ENCODE results near the gene SHROOM3.

Gene SHROOM3

DNA sequence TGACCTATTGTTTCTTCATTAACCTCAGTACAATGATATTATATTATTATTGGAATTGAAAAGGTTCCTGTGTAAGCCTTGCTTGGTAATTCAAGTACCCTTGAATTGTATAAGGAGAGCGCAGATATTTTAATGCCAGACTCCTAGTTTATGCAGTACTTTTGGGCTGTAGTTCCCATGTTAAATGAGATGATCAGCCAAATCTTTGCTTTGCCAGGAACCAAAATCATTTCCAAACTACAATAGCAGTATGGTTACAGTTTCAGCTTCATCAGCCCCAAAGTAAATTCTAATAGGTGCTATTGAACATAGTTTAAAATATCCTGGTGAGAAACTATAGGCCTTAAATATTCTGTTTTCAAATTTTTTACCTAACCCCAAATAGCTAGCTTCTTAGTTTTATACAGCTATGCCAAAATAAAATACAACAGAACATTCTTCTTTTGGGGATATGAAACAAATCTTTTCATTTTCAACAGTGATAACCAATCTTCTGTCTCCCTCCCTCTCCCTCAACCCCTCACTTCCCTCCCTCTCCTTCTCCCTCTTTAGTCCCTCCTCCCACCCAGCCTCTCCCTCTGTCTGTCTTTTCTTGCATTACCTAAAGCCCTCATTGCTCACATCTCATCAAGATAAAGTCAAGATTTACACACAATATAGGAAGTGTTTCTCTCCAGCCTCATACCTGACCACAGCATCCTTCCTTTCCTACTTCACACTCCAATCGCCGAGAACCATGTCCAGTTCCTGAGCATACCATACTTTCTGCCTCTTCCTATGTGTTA, 190.1 kb downstream of the SHROOM3 start:
- no peak for DNase-seq (ENCODE audit: low read depth)

DNA sequence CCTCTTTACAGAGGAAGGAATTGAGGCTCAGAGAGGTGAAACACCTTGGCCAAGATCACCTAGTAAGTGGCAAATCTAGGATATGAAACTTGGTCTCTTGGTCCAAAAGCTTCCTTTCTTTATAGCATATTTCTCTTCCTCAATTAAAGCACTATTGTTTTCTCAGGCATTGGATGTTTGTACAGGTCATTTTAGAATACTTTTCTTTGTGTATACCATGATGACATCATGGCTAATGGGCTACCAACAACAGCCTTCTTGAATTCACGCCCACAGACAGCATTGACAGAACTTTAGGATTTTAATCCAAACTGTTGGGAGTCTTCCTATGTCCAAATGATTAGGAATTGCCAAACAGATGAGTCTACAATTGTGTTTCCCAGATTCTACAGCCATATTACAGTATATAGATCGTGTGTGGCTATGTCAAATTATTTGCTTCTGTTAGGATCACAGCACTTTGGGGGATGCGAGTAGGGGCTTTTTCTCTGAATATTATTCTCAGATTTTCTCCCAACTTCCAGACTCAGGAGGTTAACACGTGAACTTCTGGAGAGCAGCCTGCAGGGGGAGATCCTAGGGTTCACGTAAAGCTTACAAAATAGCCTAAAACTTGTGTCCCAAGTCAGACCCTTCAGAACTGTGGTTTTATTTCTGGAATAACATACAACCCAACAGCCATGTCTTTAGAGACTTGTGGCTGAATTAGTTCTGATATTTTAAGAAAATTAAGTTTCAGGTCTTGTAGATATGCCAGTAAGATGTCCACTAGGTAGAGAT, 191.8 kb downstream of the SHROOM3 start:
- DNase-seq (ENCODE audit: low read depth) = no peak

DNA sequence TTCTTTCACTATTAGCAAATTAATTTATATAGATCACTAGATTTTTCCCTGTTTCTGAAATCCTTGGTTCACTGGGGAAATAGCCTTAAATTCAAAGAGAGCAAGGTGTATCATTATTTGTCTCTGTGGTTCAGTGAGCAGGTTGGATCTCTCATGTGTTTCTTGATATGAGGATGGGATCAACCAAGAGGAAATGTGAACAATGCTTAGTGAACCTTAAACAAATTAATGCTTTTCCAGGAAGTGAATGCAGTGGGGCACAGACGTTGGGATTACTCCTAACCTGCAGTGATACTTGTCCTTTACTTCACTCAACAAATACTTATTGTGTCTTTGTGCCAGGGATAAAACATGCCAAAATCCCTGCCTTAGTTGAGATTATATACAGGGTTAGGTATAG, 193.2 kb downstream of the SHROOM3 start:
- no peak for DNase-seq (ENCODE audit: low read depth)

DNA sequence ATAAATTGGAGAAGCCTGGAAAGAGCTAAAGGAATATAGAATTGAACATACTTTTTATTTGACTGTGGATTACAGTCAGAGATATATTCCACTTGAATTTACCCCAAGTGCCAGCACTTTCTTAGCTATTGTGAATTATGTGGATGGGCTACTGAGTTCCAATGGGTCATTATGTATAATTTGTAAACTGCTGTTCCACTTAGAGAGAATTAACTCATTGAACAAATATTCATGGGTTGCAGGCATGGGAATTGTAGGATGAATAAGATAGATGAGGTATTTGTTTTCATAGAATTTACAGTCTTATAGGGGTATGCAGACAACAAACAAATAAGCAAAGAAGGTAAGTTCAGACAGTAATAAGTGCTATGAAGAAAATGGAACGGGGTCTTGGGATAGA, 195.7 kb downstream of the SHROOM3 start:
- no peak for DNase-seq (ENCODE audit: low read depth)

DNA sequence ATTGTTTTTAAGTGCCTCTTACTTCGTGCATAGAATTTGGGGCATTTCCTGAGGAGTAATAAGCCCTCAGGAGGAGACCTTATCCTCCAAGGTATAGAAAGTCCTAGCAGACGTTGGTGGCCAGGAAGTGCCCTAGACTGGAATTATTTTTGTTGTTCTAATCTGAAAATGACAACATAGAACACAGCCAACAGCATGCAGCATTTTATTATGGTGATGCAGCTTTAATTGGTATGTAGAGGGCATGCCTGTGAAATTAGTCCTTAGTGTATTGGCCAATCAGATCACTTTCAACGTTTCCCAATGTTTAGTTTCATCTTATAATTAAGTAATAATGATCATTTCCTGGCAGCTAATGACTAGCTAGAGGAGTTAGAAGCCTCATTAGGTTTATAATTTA, 199.2 kb downstream of the SHROOM3 start:
- no peak for DNase-seq (ENCODE audit: low read depth)

DNA sequence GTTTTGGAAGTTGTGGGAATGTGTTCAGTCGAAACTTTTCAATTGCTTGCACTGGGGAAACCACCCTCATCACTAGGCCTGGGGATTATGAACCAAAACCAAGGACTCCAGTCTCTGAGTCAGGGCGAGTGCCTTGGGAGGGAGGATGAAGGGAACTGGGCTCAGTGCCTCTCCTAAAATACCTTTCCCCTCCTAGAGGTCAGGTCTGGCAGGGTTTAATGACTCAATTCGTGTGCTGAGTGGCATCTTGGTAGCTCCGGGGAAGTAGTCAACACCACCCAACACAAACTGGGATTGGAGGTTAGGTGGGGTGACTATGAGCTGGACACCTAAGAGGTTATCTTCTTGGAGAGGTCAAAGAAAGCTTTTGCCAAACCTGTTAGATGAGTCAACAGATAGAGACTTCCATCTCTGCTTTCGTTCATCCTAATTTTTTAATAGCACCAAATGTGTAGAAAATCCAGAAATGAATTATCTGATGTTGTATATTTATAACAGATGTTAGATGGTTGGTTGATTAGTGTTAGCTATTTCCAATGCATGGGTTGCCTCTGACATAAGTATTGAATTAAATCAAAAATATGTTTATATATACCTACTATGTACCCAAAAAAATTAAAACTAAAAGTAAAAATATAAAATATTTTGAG, 202.8 kb downstream of the SHROOM3 start:
- DNase-seq (ENCODE audit: low read depth) = no peak

DNA sequence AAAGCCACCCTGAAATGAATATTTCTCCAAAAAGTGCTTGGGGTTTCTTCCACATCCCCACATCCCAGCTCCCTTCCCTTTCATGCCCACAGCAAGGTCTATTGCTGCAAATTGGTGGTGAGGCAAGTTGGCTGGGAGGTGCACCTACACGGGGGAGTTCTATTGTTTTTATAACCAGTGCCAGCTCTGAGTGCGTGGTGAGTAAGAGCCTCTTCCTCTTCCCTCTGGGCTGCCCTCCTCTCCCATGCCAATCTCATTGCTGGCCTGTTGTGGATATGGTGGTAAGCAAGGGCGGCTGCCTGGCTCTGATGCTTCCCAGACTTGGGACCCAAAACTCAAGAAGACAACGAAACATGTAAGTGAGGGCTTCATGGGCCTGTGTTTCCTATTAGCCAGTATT, 204.3 kb downstream of the SHROOM3 start:
- DNase-seq (ENCODE audit: low read depth) = no peak

DNA sequence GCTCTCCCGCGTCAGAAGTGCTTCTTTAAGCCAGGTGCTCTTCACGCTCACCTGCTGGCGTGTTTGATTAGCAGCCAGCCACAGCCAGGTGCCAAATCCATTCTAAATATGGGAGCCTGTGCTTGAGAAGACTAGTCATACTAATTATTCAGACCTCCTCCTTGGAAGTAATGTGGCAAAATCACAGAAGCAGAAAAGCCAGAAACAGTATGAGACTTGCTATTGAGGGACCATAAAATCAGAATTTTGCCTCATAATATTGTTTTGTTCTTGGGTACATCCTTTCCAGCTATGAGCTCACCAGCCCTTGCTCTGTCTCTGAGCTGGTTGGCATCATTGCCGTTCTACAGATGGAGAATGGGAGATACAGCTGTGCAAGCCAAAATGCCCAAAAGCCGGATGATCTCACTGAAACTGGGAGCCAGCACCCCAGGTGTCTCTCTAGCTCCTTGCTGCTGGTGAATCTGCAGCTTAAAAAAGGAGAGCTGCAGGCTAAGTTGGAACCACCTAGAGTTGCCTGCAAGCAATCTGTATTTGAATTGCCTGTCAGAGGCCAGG, 205.4 kb downstream of the SHROOM3 start:
- DNase-seq (ENCODE audit: low read depth) = no peak

DNA sequence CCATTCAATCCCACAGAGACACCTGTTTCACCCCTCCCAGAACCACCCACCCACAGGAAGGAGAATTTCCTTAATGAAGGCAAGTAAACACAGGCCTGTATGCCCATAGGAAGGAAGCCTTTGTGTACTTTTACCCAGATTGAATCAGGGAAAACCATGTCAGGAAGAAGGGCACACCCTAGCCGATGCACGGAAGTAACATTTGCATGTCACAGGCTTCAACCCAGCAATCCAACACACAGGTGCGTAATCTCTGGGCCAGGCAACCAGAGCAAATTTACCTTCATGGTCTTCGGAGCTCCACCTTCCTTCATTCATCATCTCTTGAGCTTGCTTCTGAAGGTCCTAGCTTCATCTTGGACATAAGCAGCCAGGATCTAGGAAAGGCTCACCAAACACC, 206.3 kb downstream of the SHROOM3 start:
- DNase-seq (ENCODE audit: low read depth) = no peak

DNA sequence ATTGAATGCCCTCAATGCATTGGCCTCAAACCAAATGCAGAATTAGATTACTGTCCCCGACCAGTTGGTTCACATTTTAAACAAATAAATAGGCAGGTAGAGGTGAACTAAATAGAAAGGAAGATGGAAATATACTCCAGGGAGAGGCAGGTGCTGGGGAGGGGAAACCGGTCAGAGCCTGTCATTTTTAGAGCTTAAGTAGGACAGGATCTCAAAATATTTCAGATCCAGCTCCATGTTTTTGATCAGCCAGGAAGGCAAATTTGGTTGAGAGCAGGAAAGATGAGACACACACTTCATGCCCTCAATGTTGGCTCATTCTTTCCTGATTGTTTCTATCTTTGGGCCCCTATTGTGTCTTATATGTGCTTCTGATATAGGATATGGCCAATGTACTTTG, 206.7 kb downstream of the SHROOM3 start:
- DNase-seq (ENCODE audit: low read depth) = no peak

DNA sequence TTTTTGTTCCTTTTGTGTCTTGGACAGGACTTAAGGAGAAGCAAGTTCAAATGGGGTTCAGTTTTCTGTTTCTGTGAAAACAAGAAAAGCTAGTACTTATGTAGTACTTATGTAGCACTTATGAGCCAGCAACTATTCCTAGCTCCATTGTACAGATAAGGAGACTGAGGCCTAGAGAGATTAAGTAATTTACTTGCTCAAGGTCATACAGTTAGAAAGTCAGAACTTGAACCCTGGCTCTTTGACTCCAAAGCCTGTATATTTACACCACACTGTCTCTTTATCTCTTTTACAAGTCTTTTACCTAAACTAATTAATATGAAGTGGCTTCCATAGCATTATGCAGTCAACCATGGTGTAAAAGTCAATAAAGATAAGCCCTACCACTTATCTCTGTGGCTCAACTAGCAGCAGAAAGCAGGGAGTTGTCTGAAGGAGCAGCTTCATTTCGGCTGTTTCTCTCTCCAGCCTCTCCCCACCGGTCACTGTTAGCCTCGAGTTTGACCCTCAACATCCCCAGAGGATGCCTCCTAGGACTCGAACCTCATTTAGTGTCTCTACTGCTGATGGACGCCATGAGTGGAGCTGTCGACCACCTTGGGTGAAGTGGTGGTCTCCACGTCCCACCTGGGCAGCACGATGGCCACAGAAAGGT, 209.9 kb downstream of the SHROOM3 start:
- DNase-seq (ENCODE audit: low read depth) = no peak

DNA sequence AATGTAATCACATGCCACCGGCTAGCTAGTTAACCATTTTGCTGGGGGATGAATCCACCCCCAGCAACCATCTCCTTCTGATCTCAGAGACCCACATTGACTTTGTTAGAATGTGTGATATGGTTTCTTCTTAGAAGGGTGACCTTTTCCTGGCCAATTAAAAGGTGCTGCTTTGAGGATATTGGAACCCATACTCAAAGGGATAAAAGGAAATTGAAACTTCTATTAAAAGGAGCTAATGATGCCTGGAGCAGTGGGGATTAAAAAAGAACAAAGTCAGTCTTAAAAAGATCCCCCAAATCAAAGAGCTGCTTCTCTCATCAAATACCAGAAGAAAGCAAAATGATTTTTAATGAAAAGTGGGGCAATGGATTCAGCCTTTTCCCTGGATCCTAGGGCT, 214.1 kb downstream of the SHROOM3 start:
- no peak for DNase-seq (ENCODE audit: low read depth)

DNA sequence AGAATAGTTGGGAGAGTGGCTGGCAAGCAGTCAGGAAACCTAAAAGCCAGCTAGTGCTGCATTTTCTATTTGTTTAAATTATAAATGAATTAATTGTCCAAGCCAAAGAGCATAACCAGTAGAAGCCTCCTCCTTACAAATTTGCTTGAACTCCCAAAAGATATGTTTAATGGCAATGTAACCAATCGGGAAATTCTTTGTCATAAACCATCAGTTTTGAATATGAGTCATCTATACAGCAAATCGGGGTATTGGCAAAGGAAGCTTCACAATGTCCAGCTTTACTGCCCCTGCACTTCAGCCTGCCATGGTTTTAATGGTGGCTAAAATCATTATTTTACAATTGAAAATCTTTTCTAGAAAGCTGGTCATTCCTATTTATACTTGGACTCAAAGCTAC, 216.6 kb downstream of the SHROOM3 start:
- DNase-seq (ENCODE audit: low read depth) = no peak

DNA sequence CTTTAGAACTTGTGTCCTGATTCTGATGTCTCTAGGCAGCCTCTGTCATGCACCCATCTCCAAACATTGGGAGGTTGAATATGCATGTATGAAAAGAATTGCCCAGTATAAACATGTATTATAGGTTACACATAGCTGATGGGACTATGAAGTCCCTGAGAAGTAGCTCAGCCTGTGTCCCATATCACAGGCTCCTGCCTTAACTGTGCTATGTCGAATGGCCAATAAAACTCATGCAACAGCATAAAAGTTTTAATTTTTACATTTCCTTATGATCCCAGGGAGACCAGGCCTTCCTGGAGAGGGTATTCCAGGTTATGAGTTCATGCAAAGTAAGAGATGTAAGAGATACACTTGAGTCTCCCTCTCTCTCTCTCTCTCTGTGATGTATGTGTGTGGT, 217.4 kb downstream of the SHROOM3 start:
- DNase-seq (ENCODE audit: low read depth) = no peak

DNA sequence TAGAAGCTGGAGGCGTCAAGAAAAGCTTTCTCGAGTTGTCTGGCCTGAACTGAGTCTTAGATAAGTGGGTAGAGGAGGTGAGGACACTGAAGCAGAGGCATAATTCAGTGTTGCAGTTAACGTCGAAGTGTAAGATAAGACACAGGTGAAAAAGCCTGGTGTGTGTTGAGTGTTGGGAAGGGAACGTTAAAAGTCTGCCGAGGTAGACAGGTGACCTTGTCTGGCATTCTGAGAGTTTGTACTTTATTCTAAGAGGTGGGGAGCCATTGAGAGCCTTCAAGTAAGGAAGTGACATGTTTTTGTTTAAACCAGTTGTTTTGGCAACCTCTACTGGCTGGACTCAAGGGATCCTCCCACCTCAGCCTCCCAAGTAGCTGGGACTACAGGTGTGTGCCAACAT, 219.1 kb downstream of the SHROOM3 start:
- DNase-seq (ENCODE audit: low read depth) = no peak

DNA sequence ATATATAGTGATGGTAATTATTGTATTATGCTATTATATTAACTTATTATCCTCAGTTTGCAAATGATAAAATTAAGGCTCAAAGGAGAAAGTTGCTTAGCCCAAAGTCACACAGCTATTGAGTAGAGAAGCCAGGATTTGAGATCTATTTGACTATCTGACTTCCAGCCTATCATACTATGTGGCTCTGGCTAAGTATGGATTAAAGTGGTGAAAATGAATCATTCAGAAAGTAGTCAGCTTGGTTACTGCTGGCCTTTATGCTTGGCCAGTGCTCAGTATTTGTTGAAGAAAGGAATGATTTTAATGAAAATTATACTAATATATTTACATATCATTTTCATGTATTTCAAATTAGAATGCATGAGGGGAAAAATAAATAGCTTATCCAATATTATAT, 219.8 kb downstream of the SHROOM3 start:
- DNase-seq (ENCODE audit: low read depth) = no peak

DNA sequence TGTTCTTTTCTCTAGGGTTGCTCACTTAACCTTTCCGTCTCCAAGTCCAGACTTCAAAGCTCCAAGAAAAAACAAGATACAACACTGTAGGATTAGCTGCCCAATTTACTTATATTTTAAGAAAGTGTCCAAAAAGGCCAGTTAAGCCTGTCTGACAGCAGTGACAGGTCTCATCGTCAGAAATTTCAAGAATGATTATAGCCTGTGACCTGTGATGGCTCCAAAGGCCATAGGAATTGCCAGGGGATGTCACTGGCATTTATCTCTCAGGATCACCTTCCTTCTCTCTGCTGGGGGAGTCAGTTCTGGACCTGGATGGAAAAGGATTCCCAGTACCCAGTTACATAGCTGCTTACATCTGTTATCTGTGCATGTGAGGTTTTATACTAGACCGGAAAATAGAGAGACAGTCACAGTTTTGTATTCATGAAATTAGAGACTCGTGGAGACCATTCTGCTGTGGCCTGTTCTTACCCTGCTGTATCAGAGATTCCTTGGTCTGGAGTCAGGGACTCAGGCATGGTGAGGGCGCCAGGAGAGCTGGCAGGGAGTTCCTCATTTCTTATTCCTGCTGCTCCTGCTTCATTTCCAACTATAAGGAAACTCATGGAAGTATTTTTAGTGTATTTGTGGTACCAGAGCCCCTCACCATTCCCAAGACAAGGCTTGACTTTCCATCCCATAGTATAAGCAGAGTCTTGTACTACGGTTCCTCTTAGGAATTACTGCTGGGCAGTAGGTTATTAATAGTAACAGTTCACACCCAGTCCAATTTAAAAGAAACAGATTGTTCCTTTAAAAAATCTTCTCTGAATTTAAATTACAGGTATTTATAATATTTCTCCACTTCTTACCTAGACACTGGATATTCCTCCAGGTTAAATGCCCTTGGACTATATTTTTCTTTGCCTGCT, 220.8 kb downstream of the SHROOM3 start:
- no peak for DNase-seq (ENCODE audit: low read depth)

DNA sequence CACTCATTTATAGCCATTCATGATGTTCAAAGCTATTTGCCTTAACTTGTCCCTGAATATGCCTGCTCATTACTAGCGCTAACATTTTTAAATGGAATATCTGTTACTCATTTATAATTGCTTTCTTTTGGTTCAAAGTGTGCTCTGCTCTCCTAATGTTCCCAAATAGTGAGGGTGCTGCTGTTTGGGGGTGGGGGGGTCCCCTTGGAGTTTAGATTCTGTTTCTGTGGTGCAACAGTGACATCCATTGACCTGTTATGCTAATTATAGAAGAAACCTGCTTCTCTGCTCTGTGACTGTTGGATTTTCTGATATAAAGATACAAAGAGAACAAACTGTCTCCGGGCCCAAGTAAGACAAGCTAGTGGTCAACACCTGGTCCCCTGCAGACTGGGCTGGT, 222.4 kb downstream of the SHROOM3 start:
- DNase-seq (ENCODE audit: low read depth) = no peak

DNA sequence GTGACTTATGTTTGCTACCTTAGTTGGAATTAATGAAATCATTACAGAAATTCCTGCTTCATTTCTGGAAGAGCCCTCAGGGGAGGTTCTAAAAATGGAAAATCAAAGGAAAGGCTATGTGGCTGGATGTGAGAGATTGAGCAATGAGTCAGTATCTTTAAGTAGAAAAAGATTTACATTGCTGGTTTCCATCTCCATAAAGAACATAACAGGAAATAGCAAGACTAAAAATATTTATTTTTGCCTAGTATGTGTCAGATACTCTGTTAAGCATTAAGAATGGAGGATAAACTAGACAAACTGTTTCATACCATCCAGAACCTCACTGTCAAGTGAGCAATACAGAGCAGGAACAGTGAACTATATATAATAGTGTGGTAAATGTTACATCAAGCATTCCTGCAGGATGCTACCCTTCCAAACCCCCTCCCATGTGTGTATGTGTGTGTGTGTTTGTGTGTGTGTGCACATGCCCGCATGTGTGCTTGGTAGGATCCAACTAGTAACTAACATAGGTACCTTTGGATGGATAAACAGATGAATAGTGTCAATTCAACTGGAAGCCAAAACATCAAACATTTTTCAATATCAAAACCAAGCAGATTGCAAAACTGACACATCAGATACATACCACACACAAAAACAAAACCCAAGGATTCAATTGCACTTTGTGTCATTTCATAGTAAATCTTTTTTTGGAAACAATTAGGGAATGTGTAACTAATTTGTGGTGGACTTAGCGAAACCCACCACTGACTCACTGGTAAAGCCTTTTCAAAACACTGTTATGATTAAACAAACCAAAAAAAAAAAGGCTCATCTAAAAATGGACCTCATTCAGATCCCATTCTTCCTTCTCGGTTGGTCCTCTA, 223.4 kb downstream of the SHROOM3 start:
- no peak for DNase-seq (ENCODE audit: low read depth)

DNA sequence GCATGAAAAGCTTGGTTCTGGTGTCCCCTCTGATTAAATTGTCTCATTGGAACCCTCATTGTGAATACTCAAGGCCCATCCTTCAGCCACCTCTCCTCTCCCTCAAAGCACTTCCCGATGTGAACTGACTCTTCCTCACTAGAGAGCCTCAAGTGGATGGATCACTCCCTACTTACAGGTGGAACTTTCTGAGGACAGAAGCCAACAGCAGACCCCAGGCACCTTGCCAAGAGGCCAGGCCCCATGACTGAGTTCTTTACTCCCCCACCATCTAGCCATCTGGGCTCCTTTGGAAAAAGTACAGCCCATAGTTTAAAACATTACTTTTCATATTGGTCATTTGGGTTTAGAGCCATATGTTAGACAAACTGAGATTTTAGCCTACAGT, 224.1 kb downstream of the SHROOM3 start:
- DNase-seq (ENCODE audit: low read depth) = no peak

Data from activated T-cell treated with anti-CD3 and anti-CD28 coated beads for 24 hours (primary cell).